ENCODE results near the gene UBE2V1.
A peak's percentile ranks its signal among the peaks of the same experiment; 100 is the strongest.
"Not testable (repeated sequence)": the region's sequence is repeated elsewhere in the genome, so short reads cannot be mapped to it uniquely, and the experiment has no call there.

Gene UBE2V1

GRCh38 chr20:50137702-50138101, 24.8 kb upstream of the UBE2V1 start:
- DNase-seq (ENCODE audit: low read depth in 2 of 2), result not testable (repeated sequence)

GRCh38 chr20:50136822-50137599, 24.1 kb upstream of the UBE2V1 start:
- no peak for DNase-seq (ENCODE audit: low read depth in 2 of 2)

GRCh38 chr20:50135157-50135556, 22.2 kb upstream of the UBE2V1 start:
- not testable (repeated sequence) for DNase-seq (ENCODE audit: low read depth in 2 of 2)

- no peak for DNase-seq (ENCODE audit: low read depth in 2 of 2)
These were observed 20.7 kb upstream of the UBE2V1 start for GRCh38 chr20:50133474-50134217.

- DNase-seq (ENCODE audit: low read depth in 2 of 2), result no peak
These were observed 20.1 kb upstream of the UBE2V1 start for GRCh38 chr20:50133041-50133440.

- DNase-seq (ENCODE audit: low read depth in 2 of 2), result no peak
These were observed 18.0 kb upstream of the UBE2V1 start for GRCh38 chr20:50130995-50131394.

GRCh38 chr20:50130356-50130723, 17.4 kb upstream of the UBE2V1 start:
- DNase-seq (ENCODE audit: low read depth in 2 of 2), result no peak

- no peak for DNase-seq (ENCODE audit: low read depth in 2 of 2)
These were observed 16.9 kb upstream of the UBE2V1 start for GRCh38 chr20:50129662-50130355.

- DNase-seq (ENCODE audit: low read depth in 2 of 2), result no peak
These were observed 15.6 kb upstream of the UBE2V1 start for GRCh38 chr20:50128520-50128905.

- no peak for DNase-seq (ENCODE audit: low read depth in 2 of 2)
These were observed 14.9 kb upstream of the UBE2V1 start for GRCh38 chr20:50127587-50128519.

- no peak for DNase-seq (ENCODE audit: low read depth in 2 of 2)
These were observed 13.7 kb upstream of the UBE2V1 start for GRCh38 chr20:50126662-50127061.

GRCh38 chr20:50125279-50125678, 12.3 kb upstream of the UBE2V1 start:
- no peak for DNase-seq (ENCODE audit: low read depth in 2 of 2)

- DNase-seq (ENCODE audit: low read depth in 2 of 2), result no peak
These were observed 11.5 kb upstream of the UBE2V1 start for GRCh38 chr20:50124496-50124895.

GRCh38 chr20:50123418-50123817, 10.5 kb upstream of the UBE2V1 start:
- no peak for DNase-seq (ENCODE audit: low read depth in 2 of 2)

- no peak for DNase-seq (ENCODE audit: low read depth in 2 of 2)
These were observed 9.8 kb upstream of the UBE2V1 start for GRCh38 chr20:50122763-50123162.

- no peak for DNase-seq (ENCODE audit: low read depth in 2 of 2)
These were observed 8.9 kb upstream of the UBE2V1 start for GRCh38 chr20:50121858-50122271.

GRCh38 chr20:50120935-50121693, 8.2 kb upstream of the UBE2V1 start:
- peak in 1 of 2 donors; percentile 38 for DNase-seq (ENCODE audit: low read depth in 2 of 2)

- DNase-seq (ENCODE audit: low read depth in 2 of 2), result no peak
These were observed 5.3 kb upstream of the UBE2V1 start for GRCh38 chr20:50118203-50118602.

- no peak for DNase-seq (ENCODE audit: low read depth in 2 of 2)
These were observed 3.5 kb upstream of the UBE2V1 start for GRCh38 chr20:50116368-50116999.
